Measurements from ENCODE around the gene TOX2.

TOX2 gene

DNA sequence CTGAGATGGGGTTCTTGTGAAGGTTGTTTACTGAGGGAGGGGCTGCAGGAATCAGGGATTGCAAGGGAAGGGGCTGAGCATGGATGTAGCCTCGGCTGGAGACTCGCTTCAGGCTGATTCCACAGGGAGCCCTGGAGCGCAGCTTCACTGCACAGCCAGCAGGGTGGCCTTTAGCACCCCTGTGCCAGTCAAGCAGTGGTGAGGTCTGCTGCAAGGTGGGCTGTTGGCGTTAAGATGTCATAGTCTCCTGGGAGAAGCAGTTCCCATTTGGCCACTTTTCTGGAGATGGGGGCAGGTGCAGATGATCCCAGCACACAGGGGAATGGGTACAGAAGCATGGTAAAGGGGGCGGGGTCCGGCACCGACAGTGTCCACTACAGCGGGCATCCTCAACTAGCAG lies 126.3 kb downstream of the TOX2 start:
- in situ Hi-C loops (cut with HindIII; ENCODE audit: low sequenced_read_pairs): loop anchor here (5.0 kb wide), 1 partner anchor 99 kb away; no protein-coding TSS in a partner anchor

DNA sequence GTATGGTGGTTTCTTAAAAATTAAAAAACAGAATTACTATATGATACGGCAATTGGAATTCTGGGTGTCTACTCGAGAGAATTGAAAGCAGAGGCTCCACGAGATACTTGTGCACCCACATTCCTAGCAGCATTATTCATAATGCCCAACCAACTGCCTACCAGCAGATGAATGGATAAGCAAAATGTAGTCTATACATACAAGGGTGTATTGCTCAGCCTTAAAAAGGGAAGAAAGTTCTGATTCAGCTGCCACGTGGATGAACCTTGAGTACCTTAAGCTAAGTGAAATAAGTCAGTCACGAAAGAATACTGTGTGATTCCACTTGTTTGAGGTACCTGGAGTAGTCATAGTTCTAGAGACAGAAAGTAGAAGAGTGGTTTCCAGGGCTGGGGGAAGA lies 130.1 kb downstream of the TOX2 start:
- in situ Hi-C loops (cut with HindIII; ENCODE audit: low sequenced_read_pairs): loop anchor here (5.0 kb wide), 1 partner anchor 102 kb away; no protein-coding TSS in a partner anchor

DNA sequence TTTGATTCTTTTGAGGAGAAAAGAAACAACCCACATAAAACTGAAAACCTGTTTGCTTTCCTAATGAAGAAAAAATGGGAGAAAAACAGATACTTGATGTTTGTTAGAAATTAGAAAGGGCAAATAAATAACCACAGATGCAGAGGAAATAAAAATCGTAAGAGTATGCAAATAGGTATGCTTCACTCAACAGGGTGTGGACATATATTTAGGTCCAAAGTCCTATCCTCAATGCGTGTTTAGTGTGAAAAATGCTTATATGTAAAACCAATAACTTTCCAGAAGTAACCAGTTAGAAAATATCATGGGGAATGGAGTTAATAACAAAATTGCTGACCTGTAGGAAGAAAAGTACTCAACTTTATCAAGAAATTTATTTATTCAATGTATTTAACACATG lies 135.7 kb downstream of the TOX2 start:
- in situ Hi-C loops (cut with HindIII; ENCODE audit: low sequenced_read_pairs): no loop called here

DNA sequence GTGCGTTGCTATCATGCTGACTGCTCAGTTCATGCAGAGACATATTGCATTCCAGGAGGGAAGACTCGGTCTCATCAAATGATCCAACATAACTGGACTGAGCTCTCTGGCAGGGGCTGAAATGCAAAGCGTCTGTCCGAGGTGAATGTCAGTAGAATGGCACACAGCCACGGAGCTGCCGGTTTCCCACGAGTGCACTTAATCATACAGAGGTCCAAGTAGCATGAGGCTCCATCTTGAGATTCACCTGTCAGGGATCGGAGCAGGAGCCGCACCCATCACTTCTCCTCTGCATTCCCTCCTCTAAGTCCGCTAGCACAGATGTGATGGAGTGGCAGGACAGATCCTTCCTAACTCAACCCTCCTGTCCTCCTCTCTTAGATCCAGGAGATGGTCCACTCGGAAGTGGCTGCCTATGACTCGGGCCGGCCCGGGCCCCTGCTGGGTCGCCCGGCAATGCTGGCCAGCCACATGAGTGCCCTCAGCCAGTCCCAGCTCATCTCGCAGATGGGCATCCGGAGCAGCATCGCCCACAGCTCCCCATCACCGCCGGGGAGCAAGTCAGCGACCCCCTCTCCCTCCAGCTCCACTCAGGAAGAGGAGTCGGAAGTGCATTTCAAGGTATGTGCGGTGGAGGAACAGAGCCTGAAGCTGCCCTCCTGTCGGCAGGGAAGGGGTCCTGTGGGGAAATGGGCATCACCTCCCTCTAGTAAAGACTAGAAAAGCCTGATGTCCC lies 136.4 kb downstream of the TOX2 start:
- in situ Hi-C loops (cut with HindIII; ENCODE audit: low sequenced_read_pairs): no loop called here

DNA sequence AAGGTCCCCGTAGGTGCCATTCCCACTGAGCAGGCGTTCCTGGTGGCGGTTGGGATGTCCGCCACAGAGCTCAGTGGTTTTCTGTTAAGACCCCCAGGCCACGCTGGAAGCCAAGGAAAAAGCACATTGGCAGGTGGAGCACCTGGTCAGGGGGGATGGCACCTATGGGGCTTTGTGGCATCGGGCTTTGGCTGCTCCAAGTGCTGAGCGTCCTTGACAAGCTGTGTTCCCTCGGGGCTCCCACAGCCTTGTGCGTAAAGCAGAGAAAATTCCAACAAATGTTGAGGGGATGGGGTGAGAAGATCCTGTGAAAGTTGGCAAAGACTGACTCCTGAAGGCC lies 137.0 kb downstream of the TOX2 start:
- in situ Hi-C loops (cut with HindIII; ENCODE audit: low sequenced_read_pairs): no loop called here

DNA sequence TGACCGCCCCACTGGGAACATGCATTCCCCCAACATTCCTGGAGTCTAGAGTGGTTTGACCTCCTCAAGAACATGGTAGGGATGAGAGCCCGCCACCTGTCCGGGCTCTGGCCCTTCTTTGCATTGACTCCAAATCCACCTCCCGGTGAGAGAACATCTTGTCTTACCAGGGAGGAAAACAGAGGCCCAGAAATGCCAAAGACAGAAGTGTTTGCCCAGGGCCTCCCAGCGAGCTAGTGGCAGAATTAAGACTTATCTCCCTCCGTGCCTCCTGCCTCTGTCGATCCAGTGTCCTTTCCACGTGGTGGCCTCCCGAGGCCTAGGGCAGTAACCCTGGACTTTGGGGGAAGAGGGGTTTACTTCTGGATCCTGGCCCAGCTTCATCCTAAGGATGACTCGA lies 137.5 kb downstream of the TOX2 start:
- in situ Hi-C loops (cut with HindIII; ENCODE audit: low sequenced_read_pairs): no loop called here

DNA sequence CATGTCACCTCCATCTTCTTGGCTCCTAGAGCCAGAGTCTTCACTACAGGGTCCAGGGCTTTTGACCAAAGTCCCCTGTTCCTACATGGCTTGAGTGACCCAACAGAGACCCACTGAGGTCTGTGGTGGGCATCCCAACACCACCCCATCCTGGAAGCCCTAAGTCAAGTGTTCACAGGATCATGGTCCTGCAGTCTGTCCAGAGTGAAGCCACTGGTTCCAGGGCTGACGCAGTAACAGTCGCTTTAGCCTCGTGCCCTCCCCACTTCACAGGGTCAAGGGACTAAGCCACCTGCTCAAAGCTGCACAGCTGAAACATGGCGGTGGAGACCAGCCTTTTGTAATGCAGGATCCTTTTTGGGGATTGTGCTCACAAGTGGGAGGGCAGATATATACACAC lies 138.4 kb downstream of the TOX2 start:
- in situ Hi-C loops (cut with HindIII; ENCODE audit: low sequenced_read_pairs): no loop called here

DNA sequence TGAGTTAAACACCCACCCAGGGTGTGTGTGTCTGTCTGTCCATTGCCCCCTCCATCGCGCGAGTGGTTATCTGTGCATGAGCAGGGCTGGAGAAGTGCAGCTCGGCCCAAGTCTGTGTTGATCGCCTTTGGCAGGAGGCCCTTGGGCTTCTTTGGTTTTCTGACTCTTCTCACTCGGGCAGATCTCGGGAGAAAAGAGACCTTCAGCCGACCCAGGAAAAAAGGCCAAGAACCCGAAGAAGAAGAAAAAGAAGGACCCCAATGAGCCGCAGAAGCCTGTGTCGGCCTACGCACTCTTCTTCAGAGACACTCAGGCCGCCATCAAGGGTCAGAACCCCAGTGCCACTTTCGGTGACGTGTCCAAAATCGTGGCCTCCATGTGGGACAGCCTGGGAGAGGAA lies 139.5 kb downstream of the TOX2 start:
- in situ Hi-C loops (cut with HindIII; ENCODE audit: low sequenced_read_pairs): no loop called here

DNA sequence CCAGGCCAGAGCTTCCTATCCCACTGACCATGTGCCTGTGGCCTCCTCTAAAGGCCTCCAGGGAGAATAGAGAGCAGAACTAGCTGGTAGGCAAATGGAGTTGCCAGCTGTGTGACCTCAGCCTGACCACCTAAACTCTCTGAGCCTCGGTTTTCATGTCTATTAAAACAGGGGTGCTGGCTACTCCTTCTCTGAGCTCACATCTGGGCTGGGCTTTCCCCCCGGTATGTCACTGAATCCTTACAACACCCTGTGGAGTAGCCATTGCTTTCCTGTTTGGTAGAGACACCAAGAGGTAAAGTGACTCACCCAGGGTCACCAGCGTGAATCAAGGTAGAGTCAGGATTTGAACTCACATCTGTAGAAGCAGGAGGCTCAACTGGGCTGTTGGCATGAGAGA lies 140.2 kb downstream of the TOX2 start:
- in situ Hi-C loops (cut with HindIII; ENCODE audit: low sequenced_read_pairs): no loop called here

DNA sequence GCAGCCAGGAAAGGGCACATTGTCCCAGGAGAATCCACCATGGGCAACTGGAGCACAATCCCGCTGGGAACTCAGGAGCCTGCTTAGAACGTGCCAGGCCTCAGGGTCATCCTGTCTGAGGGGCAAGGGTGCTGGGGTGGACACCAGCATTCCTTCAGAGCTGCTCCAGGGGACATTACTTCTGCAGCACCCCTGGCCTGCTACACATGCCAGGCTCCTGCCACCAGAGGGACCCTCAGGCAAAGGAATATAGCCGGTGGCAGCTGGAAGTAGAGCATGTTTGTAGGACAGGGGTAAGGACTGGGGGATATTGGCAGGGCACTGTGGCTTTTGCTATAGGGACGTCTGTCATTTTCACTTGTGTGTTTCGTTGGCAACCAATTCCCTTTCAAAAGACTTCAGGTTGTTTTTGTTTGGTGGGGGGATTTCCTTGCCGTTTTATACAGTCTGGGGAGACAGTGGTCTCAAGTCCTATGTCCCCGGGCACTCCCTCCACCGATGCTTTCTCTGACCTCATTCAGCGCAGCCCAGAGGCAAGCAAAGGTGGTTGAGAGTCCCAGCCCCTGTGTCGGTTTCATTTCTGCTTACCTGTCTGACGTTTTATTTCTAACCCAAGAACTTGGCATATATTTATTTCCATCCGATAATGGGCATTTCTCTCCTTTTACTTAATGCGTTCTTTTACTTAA lies 141.5 kb downstream of the TOX2 start:
- in situ Hi-C loops (cut with HindIII; ENCODE audit: low sequenced_read_pairs): no loop called here

DNA sequence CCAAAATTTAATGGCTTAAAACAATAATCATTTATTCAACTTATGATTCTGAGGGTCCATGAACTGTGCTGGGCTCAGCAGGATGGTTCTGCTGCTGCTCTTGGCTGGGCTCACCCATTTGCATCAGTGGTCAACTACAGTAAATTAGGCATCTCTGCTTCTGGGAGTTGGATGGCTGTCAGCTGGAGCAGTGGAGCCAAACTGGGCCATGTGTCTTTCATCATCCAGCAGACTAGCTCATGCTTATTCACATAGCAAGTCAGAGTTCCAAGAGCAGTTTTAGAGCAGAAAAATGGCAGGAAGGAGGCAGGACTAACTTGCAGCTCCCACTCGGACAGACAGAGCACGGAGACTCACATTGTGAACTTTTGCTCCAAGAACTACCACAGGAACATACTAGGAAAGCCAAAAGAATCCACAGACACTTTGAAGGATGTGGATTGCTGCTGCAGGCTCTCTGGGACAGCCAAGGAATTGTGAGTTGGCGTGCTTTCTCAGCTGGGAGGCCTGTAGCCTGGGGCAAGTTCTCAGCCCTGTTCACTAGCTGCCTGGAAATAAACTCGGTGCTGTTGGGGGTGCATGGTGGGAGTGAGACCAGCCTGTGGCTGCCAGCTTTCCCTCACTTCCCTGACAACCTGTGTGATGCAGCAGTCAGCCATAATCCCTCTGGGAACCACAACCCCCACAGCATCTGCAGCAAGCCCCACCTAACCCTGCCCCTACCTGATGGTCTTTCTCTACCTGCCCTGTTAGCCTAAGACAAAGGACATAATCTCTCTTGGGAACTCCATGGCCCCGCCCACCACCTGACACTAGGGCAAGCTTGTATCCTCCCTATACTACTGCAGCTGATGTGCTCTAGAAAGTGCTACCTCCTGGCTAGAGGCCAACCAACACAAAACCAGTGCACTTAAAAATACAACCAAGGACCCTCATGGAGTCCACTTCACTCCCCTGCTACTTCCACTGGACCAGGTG lies 143.3 kb downstream of the TOX2 start:
- in situ Hi-C loops (cut with HindIII; ENCODE audit: low sequenced_read_pairs): no loop called here

DNA sequence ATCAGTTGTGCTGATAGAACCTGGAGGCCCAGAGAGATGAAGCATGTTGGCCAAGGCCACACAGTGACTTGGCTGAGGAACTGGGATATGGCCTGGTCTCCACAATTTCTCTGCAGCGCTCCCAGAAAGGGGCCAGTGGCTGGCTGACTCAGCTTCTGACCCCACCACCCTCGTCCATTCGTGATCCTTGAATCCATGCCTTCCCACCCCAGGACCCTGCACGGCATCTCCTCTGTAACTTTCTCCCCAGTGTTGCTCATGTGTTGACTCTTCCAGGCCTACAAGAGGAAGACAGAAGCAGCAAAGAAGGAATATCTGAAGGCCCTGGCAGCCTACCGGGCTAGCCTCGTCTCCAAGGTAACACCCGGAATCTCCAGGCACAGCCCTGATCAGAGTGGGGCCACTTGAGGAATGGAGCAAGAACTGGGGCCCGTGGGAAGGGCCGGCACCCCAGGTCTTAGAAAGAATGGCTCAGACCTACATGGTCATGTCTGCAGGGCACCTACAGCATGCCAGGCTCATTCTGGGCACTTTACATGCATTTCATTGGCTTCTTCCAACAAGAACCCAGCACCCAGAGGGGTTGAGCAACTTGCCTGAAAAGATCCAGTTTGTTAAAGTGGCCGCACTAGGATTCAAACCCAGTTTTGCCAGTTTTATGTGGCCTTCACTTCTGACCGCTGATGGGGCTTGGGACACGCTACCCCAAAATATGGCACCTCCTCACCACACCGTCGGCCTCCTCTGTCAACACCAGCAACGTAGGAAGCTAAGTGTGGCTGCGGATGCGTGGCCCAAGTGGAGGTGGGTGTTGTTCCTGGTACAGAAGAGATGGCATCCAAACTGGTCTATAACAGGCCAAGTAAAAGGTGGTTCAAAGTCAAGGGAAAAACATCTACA lies 150.1 kb downstream of the TOX2 start:
- in situ Hi-C loops (cut with HindIII; ENCODE audit: low sequenced_read_pairs): loop anchor here (5.0 kb wide), 1 partner anchor 37 kb away; no protein-coding TSS in a partner anchor

DNA sequence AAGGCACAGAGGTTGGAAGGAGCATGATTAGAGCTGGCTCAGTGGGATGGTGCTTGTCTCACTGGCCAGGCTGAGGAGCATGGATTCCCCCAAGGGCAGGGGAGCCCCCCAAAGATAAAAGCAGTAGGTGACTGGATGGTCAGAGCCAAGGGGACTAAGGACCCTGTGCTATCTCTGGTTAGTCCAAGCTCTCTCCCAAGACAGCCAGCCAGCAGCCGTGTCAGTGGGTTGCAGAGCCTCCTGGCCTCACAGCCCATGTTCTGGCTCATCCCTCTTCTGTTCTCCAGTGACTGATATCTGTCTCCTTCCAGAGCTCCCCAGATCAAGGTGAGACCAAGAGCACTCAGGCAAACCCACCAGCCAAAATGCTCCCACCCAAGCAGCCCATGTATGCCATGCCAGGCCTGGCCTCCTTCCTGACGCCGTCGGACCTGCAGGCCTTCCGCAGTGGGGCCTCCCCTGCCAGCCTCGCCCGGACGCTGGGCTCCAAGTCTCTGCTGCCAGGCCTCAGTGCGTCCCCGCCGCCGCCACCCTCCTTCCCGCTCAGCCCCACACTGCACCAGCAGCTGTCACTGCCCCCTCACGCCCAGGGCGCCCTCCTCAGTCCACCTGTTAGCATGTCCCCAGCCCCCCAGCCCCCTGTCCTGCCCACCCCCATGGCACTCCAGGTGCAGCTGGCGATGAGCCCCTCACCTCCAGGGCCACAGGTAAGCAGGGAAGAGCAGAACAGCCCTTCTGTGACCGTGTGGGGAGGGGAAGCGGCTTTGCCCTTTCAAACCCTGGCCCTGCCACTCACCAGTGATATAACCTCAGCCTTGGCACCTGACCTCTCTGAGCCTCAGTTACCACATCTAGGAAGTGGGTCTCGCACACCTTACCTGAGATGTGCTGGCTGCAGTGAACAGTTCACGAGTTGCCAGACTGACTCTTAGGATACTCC lies 151.0 kb downstream of the TOX2 start:
- in situ Hi-C loops (cut with HindIII; ENCODE audit: low sequenced_read_pairs): loop anchor here (5.0 kb wide), 1 partner anchor 38 kb away; no protein-coding TSS in a partner anchor

DNA sequence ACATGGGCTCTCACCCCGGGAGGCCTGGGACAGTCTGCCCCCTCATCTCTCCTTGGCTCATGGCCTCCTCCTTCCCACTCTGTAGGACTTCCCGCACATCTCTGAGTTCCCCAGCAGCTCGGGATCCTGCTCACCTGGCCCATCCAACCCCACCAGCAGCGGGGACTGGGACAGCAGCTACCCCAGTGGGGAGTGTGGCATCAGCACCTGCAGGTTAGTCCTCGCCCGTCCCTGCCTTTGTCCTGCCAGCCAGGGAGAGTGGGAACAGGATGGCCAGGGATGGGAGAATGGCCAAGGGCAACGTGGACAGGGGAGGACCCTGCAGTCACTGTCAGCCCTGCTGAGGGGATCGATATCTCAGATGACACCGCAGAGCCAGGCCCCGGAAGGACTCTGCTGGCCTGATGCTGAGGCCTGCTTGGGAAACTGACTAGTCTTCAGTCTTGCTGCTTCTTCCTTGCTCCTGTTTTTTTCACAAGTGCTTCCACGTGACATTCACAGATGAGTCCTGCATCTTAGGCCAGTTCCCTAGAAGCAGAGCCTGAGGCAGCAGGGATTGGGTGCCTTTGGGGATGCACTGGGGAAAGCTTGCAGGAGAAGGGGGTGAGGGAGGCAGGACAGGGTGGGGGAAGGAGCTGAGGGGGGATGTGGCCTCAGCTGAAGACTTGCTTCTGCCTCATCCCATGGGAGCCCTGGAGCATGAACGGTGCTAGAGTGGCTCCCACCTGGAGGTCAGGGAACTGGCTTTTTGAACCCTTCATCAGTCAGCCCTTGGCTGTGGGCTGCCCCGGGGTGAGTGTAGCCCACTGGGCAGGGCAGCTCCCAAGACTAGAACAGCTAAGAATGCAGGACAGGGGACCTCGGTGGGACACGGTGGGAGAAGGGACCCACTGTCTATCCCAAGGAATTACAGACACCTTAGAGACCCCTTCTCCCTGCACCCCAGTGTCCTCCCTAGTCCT lies 152.3 kb downstream of the TOX2 start:
- in situ Hi-C loops (cut with HindIII; ENCODE audit: low sequenced_read_pairs): loop anchor here (5.0 kb wide), 1 partner anchor 40 kb away; no protein-coding TSS in a partner anchor

DNA sequence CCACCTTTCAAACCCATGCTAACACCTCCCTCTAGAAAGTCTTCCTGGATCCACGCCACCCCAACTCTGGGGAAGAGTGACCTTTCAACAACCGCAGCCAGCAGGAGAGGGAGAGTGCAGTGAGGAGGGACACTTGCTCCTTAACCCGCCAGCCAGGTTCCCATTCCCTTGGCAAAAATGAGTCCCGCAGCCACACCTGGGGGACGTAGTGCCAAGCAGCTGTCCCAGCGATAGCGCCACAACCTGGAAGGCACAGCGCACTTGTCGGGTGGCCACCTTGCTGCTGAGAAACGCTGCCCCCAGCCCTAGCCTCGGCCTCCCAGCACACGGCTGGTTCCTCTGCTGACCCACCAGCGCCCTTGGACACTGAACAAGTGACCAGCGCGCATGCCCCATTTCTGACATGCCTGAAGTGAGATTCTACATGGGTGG lies 153.0 kb downstream of the TOX2 start:
- in situ Hi-C loops (cut with HindIII; ENCODE audit: low sequenced_read_pairs): loop anchor here (5.0 kb wide), 1 partner anchor 40 kb away; no protein-coding TSS in a partner anchor

DNA sequence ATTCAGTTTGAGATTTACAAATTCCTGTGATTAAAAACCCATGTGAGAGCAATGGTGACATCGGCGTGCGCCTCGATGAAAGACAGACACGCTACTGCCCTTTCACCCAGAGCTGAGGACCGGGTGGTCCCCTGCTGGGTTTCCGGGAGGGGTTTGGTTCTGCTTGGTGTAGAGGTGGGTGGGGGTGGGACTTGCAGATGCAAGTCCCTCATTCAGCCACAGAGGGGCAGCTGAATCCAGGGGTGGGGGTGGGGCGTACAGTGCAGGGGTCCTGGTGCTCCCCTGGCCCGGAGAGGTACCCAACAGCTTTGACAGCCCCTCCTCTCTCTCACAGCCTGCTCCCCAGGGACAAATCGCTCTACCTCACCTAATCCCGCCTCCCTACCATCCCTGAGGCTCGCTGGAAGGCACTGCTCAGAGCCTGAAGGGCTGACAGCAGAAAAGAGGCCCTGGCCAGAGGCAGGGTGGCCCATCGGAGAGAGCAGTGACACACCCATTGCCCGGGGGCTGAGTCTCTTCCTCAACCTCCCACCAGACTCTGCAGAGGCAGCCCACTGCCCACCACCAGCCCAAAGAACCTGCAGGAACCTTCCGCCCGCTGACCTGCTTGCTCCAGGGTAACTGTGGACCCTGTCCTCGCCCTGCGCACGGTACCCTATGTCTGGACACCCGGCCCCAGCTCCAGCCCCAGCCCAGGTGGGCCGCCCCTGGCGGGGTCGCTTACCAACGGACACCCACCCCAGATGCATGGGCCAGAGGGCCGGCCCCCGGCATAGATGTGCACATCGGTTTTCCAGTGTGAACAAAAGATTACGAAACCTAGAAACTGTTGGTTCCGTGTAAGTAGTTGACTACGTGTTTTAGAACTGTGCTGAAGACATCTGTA lies 153.9 kb downstream of the TOX2 start:
- in situ Hi-C loops (cut with HindIII; ENCODE audit: low sequenced_read_pairs): loop anchor here (5.0 kb wide), 1 partner anchor 41 kb away; no protein-coding TSS in a partner anchor

All from endothelial cell of hepatic sinusoid (primary cell).